CD14-positive monocyte (primary cell): ENCODE data around the gene RASSF1. TPM values are rescaled to one million over a fixed set of nuclear protein-coding genes. Genes with fewer than 3 reads are reported as not detected.
A peak's percentile ranks its signal among the peaks of the same experiment; 100 is the strongest.

ENCODE experiments used
- DNase-seq, 3 donors: peaks; one replicate each; pipeline ENCODE4 v3.0.0-alpha.2; 2011 to 2022
- H2AFZ ChIP-seq: 2 replicates; pipeline ENCODE4 v1.6.0; 2012; ENCODE audit warnings: mild to moderate bottlenecking, low read depth, low read length, inconsistent platforms; ENCODE audit not compliant: insufficient read depth, poor library complexity, severe bottlenecking
- H3K27ac ChIP-seq, 2 donors: 1 replicate in 1 of 2; 2 replicates in 1 of 2; pipeline ENCODE4 v1.5.1; 2012 to 2013; ENCODE audit warnings: low read length in 2 of 2, control low read depth in 1 of 2, inconsistent platforms in 1 of 2, low read depth in 1 of 2, mild to moderate bottlenecking in 1 of 2
- H3K27me3 ChIP-seq, 2 donors: one replicate each; pipeline versions ENCODE4 v1.6.0 to v1.6.1; 2011 to 2013; ENCODE audit warnings: low read length in 2 of 2; ENCODE audit not compliant: control insufficient read depth in 2 of 2, insufficient read depth in 2 of 2
- H3K36me3 ChIP-seq, 2 donors: replicated peaks in 1 of 2; 1 replicate in 1 of 2; 2 replicates in 1 of 2; pipeline versions ENCODE4 v1.5.1 to v1.6.1; 2012 to 2013; ENCODE audit warnings: low read length in 2 of 2, control low read depth in 1 of 2, inconsistent platforms in 1 of 2, mild to moderate bottlenecking in 1 of 2; ENCODE audit not compliant: insufficient read depth in 2 of 2, control insufficient read depth in 1 of 2
- H3K4me1 ChIP-seq, 2 donors: 1 replicate in 1 of 2; 2 replicates in 1 of 2; pipeline versions ENCODE4 v1.5.1 to v1.6.1; 2012 to 2013; ENCODE audit warnings: low read length in 2 of 2, control low read depth in 1 of 2, inconsistent platforms in 1 of 2, mild to moderate bottlenecking in 1 of 2, moderate library complexity in 1 of 2; ENCODE audit not compliant: insufficient read depth in 2 of 2, control insufficient read depth in 1 of 2
- H3K4me2 ChIP-seq: replicated peaks from 2 replicates; pipeline ENCODE3; 2012; ENCODE audit warnings: low read length, moderate library complexity, mild to moderate bottlenecking; ENCODE audit not compliant: poor library complexity, severe bottlenecking; ENCODE audit errors: extremely low read depth
- H3K4me3 ChIP-seq, 3 experiments: fragments of 200-600 bp in 1 of 3; sonication (generic) in 1 of 3; replicated peaks in 1 of 3; 1 replicate in 2 of 3; 2 replicates in 1 of 3; pipeline ENCODE4 v1.5.1; 2011 to 2013; ENCODE audit warnings: low read length in 3 of 3, mild to moderate bottlenecking in 3 of 3, control low read depth in 2 of 3, low read depth in 2 of 3, inconsistent platforms in 1 of 3, moderate library complexity in 1 of 3
- H3K79me2 ChIP-seq: 2 replicates; pipeline ENCODE4 v1.6.0; 2012; ENCODE audit warnings: mild to moderate bottlenecking, control low read depth, inconsistent platforms, low read length, moderate library complexity; ENCODE audit not compliant: insufficient read depth
- H3K9ac ChIP-seq: 2 replicates; pipeline ENCODE4 v1.6.0; 2017; ENCODE audit warnings: low read length, mild to moderate bottlenecking; ENCODE audit not compliant: insufficient read depth, poor library complexity, severe bottlenecking
- H3K9me3 ChIP-seq, 2 donors: replicated peaks in 1 of 2; 1 replicate in 1 of 2; 2 replicates in 1 of 2; pipeline versions ENCODE4 v1.5.1 to v1.6.1; 2012 to 2013; ENCODE audit warnings: low read length in 2 of 2, control low read depth in 1 of 2; ENCODE audit not compliant: control insufficient read depth in 1 of 2, insufficient read depth in 1 of 2
- H4K20me1 ChIP-seq: 2 replicates; pipeline ENCODE4 v1.6.0; 2012; ENCODE audit warnings: mild to moderate bottlenecking, low read length, control low read depth, moderate library complexity; ENCODE audit not compliant: insufficient read depth
- H3K27ac Mint-ChIP-seq, 7 donors: one replicate each; pipeline ENCODE4 v1.8.0; 2020; ENCODE audit warnings: mild to moderate bottlenecking in 7 of 7, mixed read lengths in 7 of 7, moderate library complexity in 6 of 7, inconsistent platforms in 2 of 7
- H3K27me3 Mint-ChIP-seq, 3 donors: one replicate each; pipeline ENCODE4 v1.8.0; 2021 to 2022; ENCODE audit warnings: low read depth in 3 of 3, mild to moderate bottlenecking in 3 of 3, mixed read lengths in 3 of 3, moderate library complexity in 3 of 3, inconsistent platforms in 1 of 3
- H3K36me3 Mint-ChIP-seq, 2 donors: one replicate each; pipeline ENCODE4 v1.8.0; 2020; ENCODE audit warnings: mixed read lengths in 2 of 2, inconsistent platforms in 1 of 2, mild to moderate bottlenecking in 1 of 2
- H3K4me1 Mint-ChIP-seq: one replicate; pipeline ENCODE4 v1.8.0; 2020; ENCODE audit warnings: mild to moderate bottlenecking, mixed read lengths
- H3K4me3 Mint-ChIP-seq, 2 donors: one replicate each; pipeline ENCODE4 v1.8.0; 2020; ENCODE audit warnings: mild to moderate bottlenecking in 2 of 2, mixed read lengths in 2 of 2, moderate library complexity in 1 of 2
- H3K9me3 Mint-ChIP-seq, 7 donors: one replicate each; pipeline ENCODE4 v1.8.0; 2020 to 2022; ENCODE audit warnings: mixed read lengths in 7 of 7, mild to moderate bottlenecking in 6 of 7, moderate library complexity in 6 of 7, inconsistent platforms in 2 of 7
- WGBS: methylation state at CpG from one replicate; pipeline ENCODE4 v1.1.5; 2013; ENCODE audit warnings: missing lambda C conversion rate; ENCODE audit not compliant: insufficient coverage; 5-methylcytosine and 5-hydroxymethylcytosine counted together
- intact Hi-C, 2 donors: fragments of 100-400 bp; cut with micrococcal nuclease; formaldehyde crosslinking; loops; one replicate each; pipeline versions ENCODE4 v1.15.0 to v1.15.1; 2023
- polyA plus RNA-seq, 3 donors: library from polyadenylated mRNA; depleted of rRNA in 1 of 3; unstranded in 2 of 3; stranded (reverse) in 1 of 3; fragments of 300-500 nt in 2 of 3; fragments of >200 nt in 1 of 3; fragmentation: Illumina TruSeq in 2 of 3; gene quantifications; 1 replicate in 2 of 3; 2 replicates in 1 of 3; pipeline ENCODE4 v1.2.3, GENCODE V29; 2012 to 2021
- TF ChIP-seq, protein P1 (sequence below): fragments of 200-600 bp; IDR thresholded peaks from one replicate; pipeline ENCODE4 v1.8.0; 2022; ENCODE audit warnings: antibody characterized with exemption, mild to moderate bottlenecking

The RASSF1 gene
- polyA plus RNA-seq, 3 donors = 16.0 to 229 (median 24.0) TPM

DNA sequence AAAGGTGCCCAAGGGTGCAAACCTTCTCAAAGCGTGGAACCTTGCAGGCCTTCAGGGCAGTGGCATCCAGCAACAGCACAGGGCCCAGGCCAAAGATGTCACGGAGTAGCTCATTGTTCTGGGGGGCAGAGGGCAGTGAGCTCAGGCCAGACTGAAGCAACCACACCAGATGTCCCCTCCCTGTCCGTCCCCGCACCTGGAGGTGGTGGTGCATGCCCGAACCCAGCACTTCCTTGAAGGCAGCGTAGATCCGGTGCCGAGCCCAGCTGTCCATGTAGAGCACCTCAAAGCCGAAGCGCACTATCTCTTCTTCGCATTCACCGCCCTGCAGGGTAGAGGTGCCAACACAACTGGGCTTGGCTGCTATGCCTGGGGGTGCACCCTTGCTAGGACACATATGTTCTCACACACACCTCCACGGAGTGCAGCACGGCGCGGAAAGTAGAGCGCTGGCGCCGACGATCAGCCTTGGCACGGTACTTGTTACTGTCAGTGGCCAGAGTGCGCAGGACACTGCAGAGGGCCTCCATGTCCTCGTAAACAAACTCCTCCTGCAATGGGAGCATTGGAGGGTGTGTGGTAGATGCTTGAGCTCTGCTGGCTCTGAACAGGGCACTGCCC is 52.1 kb downstream of the RASSF1 start:
- intact Hi-C loops = no loop called here
- no peak overlapping the region for H3K4me2 ChIP-seq
- H3K36me3 ChIP-seq = peaks cover 34 to 41% of the 10 kb centered on the region in 2 donors
- H3K9ac ChIP-seq = no peak overlapping the region
- peaks cover 0 to 2% (median 1%) of the 10 kb centered on the region in 3 donors for H3K27me3 Mint-ChIP-seq
- H3K4me3 ChIP-seq = no peak overlapping the region
- H3K4me3 Mint-ChIP-seq = no peak overlapping the region
- H3K79me2 ChIP-seq = peaks cover 18% of the 10 kb centered on the region
- H3K4me1 Mint-ChIP-seq = peaks cover 14% of the 10 kb centered on the region
- H4K20me1 ChIP-seq = no peaks in the 10 kb centered on the region
- H3K9me3 Mint-ChIP-seq = no peaks in the 10 kb centered on the region
- peak overlapping the region in 1 of 7 donors; percentile 69 for H3K27ac Mint-ChIP-seq
- no peak overlapping the region for H3K27ac ChIP-seq
- peaks cover 23 to 34% of the 10 kb centered on the region in 2 donors for H3K36me3 Mint-ChIP-seq
- peaks cover 16 to 22% of the 10 kb centered on the region in 2 donors for H3K4me1 ChIP-seq
- no peaks in the 10 kb centered on the region for H3K27me3 ChIP-seq
- WGBS = 99% methylated on average over 21 of the region's 23 CpGs
- no peaks in the 10 kb centered on the region for H3K9me3 ChIP-seq
- H2AFZ ChIP-seq = no peak overlapping the region
- peak in 1 of 3 donors; percentile 4 for DNase-seq
- TF ChIP-seq, protein P1, sequence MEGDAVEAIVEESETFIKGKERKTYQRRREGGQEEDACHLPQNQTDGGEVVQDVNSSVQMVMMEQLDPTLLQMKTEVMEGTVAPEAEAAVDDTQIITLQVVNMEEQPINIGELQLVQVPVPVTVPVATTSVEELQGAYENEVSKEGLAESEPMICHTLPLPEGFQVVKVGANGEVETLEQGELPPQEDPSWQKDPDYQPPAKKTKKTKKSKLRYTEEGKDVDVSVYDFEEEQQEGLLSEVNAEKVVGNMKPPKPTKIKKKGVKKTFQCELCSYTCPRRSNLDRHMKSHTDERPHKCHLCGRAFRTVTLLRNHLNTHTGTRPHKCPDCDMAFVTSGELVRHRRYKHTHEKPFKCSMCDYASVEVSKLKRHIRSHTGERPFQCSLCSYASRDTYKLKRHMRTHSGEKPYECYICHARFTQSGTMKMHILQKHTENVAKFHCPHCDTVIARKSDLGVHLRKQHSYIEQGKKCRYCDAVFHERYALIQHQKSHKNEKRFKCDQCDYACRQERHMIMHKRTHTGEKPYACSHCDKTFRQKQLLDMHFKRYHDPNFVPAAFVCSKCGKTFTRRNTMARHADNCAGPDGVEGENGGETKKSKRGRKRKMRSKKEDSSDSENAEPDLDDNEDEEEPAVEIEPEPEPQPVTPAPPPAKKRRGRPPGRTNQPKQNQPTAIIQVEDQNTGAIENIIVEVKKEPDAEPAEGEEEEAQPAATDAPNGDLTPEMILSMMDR = no peak

DNA sequence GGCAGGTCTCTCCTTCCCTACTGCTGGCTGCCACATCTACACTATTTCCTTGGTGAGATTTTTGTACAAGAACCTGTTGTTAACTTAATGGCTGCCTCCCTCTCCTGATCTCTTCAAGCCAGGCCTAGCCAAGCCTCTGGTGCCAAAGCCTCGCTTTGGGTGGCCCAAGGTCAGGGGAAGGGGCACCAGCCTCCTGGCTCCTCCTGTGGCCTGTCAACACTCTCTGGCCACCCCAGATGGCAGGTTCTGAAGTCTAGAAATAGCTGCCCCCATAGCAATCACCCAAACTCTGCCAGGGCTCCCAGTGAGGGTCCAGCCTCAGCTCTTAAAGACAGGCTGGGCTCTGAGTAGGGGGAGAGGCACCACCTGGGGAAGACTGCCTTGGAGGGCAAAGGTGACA is 53.4 kb downstream of the RASSF1 start:
- intact Hi-C loops = no loop called here
- no peak overlapping the region for H3K9ac ChIP-seq
- H3K4me1 ChIP-seq = peaks cover 9 to 13% of the 10 kb centered on the region in 2 donors
- Mint-ChIP-seq H3K36me3 (peaks cover 23 to 34% of the 10 kb centered on the region in 2 donors), H3K27me3 (peaks cover 4% of the 10 kb centered on the region in 3 donors), H3K4me3 (no peak overlapping the region), H3K4me1 (peaks cover 7% of the 10 kb centered on the region), H3K9me3 (peaks cover 0 to 2% (median 0%) of the 10 kb centered on the region in 7 donors), H3K27ac (peak overlapping the region in 1 of 7 donors; percentile 59)
- H3K27ac ChIP-seq = no peak overlapping the region
- no peaks in the 10 kb centered on the region for H3K9me3 ChIP-seq
- no peak overlapping the region for H3K4me3 ChIP-seq
- DNase-seq = no peak
- H4K20me1 ChIP-seq = no peaks in the 10 kb centered on the region
- TF ChIP-seq, protein P1 = no peak
- peaks cover 18% of the 10 kb centered on the region for H3K79me2 ChIP-seq
- H3K4me2 ChIP-seq = no peak overlapping the region
- 100% methylated on average over 1 of the region's 1 CpG for WGBS
- peaks cover 34 to 41% of the 10 kb centered on the region in 2 donors for H3K36me3 ChIP-seq
- H2AFZ ChIP-seq = no peak overlapping the region
- H3K27me3 ChIP-seq = no peaks in the 10 kb centered on the region
